NCI-H2196 (cell line): Measurements from ENCODE around the gene CADPS.

Experiments used
- DNase-seq: peaks from one replicate; lab custom pipeline; 2025; ENCODE audit not compliant: unreplicated experiment; lab: John Stamatoyannopoulos, UW

CADPS gene

DNA sequence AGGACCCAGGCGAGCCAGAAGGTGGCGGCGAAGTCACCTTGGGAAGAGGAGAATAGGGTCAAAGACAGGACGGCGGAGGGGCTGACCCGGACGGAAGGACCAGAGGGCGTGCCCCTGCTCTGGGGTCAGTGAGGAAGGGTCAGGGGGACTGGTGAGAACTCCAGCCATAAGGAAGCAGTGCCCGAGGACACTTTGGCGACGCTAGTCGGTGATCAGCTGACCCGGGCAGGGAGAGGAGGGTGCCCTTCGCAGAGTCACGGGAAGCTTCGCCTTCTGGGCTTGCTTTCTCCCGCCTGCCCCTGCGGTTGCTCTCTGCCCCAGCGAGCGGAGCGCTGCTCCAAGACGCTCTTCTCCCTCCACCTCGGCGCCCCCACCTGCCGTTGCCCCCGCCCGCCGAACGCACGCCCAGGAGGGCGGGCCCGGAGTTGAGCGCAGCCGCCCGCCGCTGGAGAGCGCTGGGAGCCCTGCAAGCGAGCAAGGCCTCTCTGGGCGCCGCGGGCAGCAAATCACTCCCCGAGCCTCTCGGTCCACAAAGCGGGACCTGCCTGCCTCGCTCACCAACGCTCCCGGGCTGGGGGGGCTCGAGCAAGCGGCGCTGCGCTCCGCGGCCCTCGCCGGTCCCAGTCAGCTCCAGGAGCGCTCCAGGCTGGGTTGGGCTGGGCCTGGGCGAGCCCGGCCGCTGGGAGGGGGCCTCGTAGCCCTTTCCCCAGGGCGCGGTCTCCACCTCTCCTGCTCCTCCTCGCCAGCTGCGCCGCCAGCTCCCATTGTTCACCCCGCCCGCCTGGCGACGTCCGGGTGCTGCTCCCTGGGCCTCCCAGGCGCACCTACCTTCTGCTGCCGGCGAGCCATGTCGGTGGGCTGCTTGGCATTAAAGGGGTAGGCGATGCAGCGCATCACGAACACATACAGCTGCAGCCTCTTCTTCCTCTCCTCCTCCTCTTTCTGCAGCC lies 1.2 kb downstream of the CADPS start:
- peak; percentile 10 for DNase-seq

DNA sequence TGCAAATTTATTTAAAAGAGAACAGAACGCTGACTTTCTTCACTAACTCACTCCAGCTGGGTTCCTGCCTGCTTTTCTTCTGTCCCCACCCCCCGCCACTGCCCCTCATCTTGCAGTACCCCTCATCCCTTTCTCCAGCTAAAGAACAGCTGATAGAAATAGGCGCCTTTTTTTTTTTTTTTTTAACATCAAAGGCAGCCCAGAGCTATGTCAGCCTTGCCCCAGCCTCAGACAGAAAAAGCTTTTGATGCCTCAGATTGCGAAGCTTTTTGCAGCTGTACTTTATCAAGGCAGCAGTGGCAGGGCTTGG lies 1.8 kb downstream of the CADPS start:
- DNase-seq: no peak

DNA sequence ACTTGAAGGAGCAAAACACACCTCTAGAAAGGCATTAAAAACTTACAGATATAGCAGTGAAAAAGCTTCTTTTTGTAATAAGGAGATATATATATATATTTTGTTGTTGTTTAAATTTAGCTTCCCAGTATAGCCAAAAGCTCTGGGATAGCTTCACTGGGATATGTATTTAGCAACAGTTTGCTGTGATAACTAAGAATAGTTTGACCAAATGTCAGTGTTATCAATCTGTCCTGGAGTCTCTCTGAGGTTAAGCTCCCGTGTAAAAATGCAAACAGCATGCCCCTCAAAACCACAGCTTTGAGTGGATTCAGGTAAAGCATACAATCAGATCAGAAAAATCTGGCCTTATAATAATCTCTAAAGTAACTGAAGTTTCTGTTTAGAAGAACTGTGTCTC lies 2.9 kb downstream of the CADPS start:
- no peak for DNase-seq

DNA sequence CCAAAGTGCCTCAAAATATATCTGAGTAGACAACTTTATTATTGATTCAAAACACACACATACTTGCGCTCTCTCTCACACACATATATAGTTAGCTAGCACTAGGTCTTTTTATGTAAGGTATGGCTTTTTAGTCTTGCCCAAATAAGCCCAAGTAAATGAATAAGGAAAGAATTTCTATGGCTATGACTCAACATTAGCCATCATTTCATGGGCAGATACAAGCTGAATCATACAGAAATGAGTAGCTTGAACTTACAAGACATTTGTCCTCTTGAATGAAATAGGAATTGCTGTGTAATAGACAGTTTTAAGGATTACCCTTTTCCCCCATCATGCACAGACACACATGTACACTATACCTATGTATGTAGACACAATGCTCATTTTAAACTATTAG lies 4.9 kb downstream of the CADPS start:
- DNase-seq: no peak

DNA sequence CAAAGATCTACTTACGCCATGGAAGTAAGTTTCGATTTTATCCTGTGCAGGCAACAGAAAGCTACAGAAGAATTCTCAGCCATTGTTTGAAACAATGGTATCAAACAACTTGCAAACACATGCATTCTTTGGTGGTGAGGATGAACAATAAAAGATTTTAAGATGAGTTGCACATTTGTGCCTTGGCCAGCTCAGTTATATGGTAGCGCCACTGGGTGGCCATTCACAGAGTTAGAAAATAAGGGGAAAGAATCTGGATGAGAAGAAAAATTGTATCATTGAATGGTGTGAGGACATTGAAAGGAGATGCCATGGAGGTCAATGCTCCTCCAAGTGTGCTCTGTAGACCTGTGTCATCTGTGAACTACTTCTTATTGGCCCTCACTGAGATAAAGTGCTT lies 11.6 kb downstream of the CADPS start:
- no peak for DNase-seq

DNA sequence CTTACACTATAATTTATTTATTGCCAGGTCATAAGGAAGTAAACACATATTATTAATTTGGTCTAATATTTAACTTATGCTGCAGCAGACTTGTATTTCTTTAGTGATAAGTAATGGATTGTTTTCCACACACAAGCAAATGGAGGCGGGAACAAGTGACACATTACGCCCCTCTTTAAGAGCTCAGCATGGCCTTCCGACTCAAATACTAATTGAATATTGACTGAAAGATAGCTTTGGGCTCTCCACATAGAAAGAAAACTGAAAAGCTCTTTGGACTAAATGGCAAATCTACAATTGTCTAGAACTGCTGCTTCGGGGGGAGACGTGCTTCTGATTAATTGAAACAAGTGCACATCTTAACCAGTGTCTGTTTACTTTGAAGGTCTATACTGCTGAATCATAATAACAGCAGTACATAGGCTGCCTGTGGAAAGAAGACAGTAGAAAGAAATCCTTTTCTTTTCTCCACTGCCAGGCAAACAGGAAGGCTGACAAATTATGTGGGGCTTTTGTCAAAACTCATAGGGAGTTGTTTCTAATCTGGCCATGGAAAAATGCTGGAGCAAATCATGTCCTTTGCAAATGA lies 15.9 kb downstream of the CADPS start:
- DNase-seq: no peak

DNA sequence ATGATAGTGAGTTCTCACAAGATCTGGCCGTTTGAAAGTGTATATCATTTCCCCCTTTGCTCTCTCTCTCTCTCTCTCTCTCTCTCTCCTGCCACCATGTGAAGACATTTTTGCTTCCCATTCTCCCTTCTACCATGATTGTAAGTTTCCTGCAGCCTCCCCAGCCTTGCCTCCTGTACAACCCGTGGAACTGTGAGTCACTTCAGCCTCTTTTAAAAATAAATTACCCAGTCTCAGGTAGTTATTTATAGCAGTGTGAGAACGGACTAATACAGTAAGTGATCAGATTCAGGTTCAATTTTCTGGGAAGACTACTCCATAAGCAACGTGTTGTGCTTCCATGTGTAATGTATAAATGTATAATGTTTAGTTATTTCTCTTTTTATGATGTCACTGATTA lies 29.2 kb downstream of the CADPS start:
- DNase-seq: no peak

DNA sequence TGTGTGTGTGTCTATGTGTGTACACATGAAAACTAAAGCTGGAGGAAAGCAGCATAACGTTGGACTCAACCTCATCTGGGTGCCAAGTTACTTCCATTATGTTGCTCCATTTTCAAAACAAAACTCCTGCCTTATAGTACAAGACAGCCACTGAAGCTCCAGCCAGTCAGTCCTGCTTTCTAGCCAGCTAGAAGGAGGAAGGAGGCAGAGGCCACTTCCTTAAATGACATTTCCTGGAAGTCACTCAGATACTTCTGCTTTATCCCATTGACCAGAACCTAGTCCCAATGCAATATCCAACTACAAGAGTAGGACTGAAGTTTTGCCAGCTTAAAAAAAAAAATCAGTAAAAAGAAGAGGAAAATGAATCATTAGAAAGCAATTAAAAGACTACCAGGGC lies 31.7 kb downstream of the CADPS start:
- no peak for DNase-seq

DNA sequence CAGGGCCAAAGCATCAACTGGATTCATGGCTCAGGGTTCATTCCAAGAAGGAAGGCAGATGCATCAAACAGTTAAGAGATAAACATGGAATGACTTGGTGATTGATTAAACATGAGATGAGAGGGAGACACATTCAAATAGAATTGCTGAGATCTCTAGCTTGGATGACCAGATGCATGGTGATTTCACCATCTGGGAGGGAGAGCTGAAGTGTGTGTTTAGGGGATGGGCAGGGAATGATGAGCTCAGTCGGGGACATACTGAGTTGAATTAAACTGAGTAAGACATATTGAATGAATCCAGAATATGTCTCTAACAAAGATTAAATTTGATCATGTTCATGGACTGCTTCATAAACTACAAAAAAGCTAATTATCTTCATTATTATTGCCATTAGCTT lies 35.5 kb downstream of the CADPS start:
- DNase-seq: no peak

DNA sequence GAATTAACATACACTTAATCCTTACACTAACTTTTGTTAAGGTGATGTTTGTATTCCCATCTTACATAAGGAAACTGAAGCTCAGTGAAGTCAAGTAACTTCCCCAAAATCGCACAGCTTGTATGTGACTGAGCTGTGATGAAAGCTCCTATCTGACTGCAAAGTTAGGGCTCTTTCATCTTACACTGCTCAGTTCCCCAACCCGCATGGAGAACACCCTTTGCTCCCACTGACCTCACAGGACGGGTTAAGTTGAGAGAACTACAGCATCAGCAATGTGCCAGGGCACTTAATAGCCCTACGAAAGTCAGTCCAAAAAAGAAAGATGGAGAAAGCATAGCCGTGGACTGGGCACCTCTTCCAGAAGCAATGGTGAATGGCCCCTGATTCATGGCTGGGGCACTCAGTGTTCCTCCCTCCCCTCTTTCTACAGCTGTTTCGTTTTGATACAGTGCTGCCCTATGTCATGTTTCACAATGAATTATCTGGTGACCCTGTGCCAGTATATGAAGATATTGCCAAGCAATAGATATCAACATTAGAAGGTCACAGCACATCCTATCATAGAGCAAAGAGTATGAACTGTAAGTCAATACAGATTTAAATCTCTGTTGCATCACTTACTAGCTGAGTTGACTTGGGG lies 38.0 kb downstream of the CADPS start:
- no peak for DNase-seq

DNA sequence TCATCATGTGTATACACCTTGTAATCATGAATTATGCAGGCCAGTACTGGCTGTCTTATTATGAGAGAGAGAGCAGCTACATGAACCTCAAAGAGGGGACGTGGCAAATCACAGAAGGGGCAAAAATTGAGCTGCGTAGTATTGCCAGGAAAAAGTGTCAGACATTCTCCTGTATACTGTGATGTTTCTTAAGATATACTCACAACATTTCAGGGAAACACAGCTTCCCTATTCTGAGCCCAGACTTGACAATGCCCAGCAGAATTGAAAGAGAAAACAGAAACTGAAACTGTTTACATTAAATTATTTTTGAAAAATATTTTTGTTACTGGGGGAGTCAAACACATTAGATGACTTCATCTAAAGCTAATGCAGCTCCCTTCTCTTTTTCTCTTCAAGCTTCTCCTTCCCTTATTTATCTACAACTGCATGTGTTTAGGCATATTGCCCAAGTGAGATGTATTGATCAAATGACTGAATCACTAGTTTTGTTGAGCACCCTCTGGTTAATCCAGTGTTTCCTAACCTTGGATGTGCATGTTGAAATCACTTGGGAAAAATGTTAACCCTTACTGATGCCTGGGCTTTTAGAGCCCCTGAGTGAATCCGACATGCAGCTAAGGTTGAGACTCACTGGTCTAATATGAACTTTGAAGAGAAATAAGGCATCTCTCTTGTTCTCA lies 39.5 kb downstream of the CADPS start:
- no peak for DNase-seq

DNA sequence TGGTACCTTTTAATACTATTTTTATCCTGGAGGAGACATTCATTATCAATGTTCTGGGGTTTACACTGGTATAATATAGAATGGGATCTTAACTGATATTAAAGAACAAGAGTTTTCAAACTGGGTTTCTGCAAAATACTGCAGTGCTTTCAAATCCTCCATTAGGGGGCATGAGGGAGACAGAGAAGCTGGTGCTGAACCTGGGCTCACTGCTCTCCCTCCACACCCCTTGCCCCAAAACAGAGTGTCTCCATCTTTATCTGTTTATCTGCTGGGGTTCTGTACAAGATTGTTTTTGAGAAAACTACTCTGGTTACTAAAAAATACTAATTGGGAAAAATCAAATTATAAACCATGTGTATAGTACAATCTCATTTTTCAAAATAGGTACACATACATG lies 41.7 kb downstream of the CADPS start:
- DNase-seq: no peak

DNA sequence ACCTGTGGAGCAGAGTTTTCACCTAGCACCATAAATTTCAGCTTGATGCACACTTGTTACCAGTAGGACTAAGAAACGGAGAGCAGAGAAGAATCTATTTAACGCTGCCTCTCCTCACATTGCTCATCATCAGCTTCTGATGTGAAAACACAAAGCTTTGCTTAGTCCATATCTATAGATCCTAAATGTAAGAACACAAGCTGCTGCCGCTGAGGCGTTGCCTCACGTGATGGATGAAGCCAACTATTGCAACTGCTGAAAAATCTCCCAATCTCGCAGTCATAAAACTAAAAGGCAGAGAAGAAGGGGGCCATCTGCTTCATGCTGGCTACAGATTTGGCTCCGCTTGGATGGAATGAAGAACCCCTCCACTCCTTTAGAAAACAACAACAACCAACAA lies 42.7 kb downstream of the CADPS start:
- DNase-seq: no peak

DNA sequence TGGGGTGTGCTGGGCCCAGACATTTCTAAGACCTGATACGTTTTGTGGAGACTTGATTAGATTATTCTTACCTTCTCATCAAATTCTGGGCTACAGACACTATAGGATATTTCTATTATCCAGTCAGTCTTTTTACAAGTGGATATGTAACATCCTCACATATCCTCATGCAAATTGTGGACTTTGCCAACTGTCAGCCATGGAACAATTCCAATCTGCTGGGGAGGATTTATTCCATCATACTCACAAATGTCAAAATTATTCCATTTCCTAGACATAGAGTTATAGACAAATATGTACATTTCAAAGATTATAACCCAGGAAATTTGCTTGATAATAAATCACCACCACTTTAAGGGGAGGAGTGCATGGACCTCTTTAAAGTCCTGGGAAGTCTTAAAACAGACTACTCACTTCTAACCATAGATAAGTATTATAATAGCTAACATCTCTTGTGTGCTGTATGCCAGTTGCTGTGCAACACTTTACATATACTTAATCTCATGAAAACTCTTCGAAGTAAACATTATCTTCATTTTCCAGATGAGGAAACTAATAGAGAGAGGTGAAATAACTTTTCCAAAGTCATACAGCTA lies 44.4 kb downstream of the CADPS start:
- no peak for DNase-seq

DNA sequence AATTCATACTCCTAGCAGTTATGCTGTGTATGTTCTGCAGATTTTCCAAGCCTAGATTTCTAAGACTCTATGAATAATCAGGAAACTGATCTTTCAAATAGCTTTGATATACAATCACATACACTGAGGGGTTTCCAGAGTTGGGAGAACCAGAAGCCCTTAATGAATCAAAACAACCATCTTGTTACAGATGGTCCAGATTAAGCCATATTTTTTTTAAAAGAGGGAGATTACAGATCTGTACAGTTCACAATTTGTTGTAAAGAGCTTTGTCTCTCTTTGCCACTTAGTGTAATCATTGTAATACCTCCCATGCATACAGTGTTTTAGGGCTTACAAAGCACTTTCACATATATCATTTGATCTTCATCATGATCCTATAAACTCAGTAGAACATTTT lies 47.7 kb downstream of the CADPS start:
- no peak for DNase-seq

DNA sequence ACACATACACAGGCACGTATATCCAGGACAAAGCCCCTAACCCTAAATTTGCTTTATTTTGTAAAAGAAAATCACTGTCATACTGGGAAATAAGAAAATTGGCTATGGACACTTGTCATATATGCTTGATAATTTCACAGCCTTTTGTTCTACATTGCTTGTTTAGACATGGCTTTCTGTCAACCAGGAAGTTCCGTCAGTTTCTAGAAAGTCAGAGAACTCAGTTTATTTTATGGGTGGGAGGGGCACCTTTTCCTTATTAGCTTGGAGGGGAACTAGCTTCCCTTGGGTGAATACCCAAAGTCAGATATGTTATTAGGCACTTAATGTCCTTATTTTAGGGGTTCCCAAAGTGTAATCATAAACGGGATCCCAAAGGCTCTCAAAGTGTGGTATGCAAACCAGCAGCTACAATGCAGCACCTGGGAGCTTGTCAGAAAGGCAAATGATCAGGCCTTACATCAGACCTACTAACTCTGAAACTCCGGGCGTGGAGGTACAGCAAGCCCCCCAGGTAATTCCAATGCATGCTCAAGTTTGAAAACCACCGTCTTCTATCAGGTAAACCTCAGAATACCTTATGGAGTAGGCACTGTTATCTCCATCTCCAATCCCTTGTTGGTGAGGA lies 50.1 kb downstream of the CADPS start:
- no peak for DNase-seq

DNA sequence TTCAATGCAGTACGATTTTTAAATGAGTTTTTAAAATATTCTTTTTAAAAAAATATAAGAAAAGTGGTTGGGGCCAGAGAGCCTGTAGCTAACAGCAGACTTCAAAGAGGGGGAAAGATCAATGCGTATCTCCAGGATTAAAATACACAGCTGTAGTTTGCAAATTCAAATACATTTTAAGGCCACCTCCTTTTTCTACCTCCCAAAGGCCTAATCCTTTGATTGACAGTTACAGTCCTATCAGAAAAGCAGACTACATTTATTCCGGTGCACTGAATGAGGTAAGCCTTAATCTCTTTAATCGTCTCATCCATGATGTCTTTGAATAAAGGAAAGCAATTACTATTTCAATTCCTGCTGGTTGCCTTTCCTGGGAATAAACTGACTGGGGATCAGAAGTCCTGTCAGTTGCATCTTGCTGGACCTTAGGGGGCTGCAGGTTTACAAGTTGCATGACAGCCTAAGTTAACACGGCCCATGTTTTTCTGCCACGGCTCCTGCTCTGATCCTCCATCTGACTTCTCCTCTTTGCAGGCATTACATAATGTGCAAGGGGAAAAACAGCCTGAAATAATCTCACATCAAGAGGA lies 51.7 kb downstream of the CADPS start:
- DNase-seq: no peak

DNA sequence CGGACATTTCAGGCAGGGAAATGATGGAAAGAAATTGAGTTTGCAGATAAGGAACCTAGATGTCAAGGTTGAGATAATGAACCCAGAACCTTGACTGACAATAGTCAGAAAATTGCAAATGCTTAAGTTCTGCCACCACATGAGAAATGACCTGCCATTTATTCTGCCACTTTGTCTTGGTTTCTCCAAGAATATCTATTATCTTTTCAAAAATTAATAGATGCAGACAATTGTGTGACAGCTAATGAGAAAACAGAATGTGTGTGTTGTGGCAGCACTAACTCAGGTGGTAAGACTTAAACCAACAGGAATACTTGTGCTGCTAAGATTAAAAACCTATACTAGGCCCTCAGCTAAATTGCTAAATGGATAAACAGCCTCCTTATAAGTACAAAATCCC lies 52.3 kb downstream of the CADPS start:
- no peak for DNase-seq

DNA sequence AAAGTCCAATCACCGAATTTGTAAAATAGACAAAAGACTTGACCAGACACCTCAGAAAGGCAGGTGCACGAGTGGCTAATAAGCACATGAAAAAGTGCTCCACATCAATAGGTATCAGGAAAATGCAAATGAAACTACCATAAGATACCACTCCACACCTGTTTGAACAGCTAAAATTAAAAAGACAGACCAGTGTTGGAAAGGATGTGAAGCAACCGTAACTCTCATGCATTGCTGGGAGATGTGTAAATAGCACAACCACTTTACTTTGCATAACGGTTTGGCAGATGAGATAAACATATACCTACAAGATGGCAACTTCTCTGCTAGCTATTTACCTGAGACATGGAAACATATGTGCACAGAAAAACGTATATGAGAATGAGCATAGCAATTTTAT lies 56.9 kb downstream of the CADPS start:
- DNase-seq: no peak

DNA sequence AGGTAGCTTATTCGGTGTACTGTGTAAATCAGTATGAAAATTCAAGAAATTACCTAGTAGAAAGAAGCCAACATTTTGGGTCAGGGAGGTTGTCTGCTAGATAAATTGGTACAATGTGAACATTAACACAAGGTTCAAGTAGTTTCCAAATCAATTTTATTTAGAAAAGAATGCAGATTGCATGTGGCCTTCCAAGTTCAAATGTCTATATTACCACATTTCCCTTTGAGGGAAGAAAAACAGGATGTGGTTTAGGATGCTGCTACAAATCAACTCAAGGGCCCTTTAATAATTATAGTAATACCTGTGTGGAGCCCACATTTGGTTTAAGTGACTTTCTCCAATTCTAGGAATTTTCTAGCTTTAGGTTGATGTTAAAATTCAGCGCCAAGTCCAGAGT lies 57.5 kb downstream of the CADPS start:
- no peak for DNase-seq

DNA sequence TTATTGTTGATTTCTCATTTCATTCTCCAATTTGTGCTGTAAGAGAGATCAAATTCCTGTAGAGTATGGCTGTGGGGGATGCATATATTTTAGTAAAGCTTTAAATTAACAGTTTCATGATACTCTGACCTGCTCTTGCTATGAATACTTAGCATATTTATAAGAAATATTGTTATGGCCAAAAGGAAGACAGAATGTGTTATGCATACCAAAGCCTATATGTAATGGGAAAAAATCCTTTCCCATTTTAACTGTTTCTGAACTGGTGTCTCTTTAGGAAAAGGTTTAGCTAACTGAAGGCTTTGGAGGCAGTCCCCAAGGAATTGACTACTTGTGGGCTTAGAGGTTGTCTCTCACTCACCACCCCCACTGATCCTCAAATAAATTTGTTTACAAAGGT lies 59.2 kb downstream of the CADPS start:
- no peak for DNase-seq
